ENCODE results near the gene BRSK1.

- TF ChIP-seq POLR2A (IDR thresholded peaks at IDR 0.05) = no peak
- no peak for TF ChIP-seq POLR2AphosphoS5 (IDR thresholded peaks at IDR 0.05; ENCODE audit: insufficient read depth in 1 of 2, low read depth in 1 of 2)
These were observed 71.0 kb downstream of the BRSK1 start, which contains the start of gene COX6B2 for GRCh38 chr19:55354698-55355212.

All from vagina (tissue), 2 donors.